Esophagus squamous epithelium (tissue), 5 donors: ENCODE data around the gene DCANP1. TPM values are rescaled to one million over a fixed set of nuclear protein-coding genes. Genes with fewer than 3 reads are reported as not detected.

Experiments
- DNase-seq: peaks from one replicate; lab custom pipeline; 2025; lab: John Stamatoyannopoulos, UW
- H3K27ac ChIP-seq, 4 donors: fragments of 200-600 bp; sonication (generic); one replicate each; pipeline ENCODE4 v1.5.1; 2016 to 2019; ENCODE audit warnings: mild to moderate bottlenecking in 1 of 4
- H3K27me3 ChIP-seq, 4 donors: fragments of 200-600 bp; sonication (generic); 1 replicate in 3 of 4; 2 replicates in 1 of 4; pipeline versions ENCODE4 v1.5.1 to v1.6.0; 2017 to 2021; ENCODE audit warnings: antibody characterized with exemption in 1 of 4
- H3K36me3 ChIP-seq, 3 donors: fragments of 200-600 bp; sonication (generic); one replicate each; pipeline ENCODE4 v1.5.1; 2016 to 2019
- H3K4me1 ChIP-seq, 3 donors: fragments of 200-600 bp; sonication (generic); one replicate each; pipeline ENCODE4 v1.5.1; 2017 to 2019
- H3K4me3 ChIP-seq, 4 donors: fragments of 200-600 bp; sonication (generic); 1 replicate in 3 of 4; 2 replicates in 1 of 4; pipeline ENCODE4 v1.5.1; 2016 to 2019; ENCODE audit warnings: mild to moderate bottlenecking in 2 of 4, moderate library complexity in 1 of 4
- H3K9me3 ChIP-seq, 3 donors: fragments of 200-600 bp; sonication (generic); one replicate each; pipeline ENCODE4 v1.5.1; 2016 to 2019
- POLR2A ChIP-seq, 4 donors: fragments of 450-650 bp; IDR thresholded peaks; one replicate each; pipeline ENCODE4 v1.6.1; 2017; ENCODE audit warnings: antibody characterized with exemption in 4 of 4, mild to moderate bottlenecking in 4 of 4, moderate library complexity in 3 of 4
- WGBS, 2 donors: methylation state at CpG; one replicate each; pipeline ENCODE4 v1.1.5; 2018; 5-methylcytosine and 5-hydroxymethylcytosine counted together
- intact Hi-C: fragments of 100-400 bp; cut with DNase I; formaldehyde crosslinking; loops from one replicate; pipeline ENCODE4 v1.15.0; 2022
- total RNA-seq, 4 donors: library from RNA; depleted of rRNA; stranded (reverse); fragments of >200 nt; gene quantifications; one replicate each; pipeline ENCODE4 v1.1.0, GENCODE V29; 2016
- TF ChIP-seq, protein P1 (sequence below), 6 experiments: fragments of 450-650 bp in 4 of 6; fragments of 200-600 bp in 2 of 6; sonication (generic) in 2 of 6; IDR thresholded peaks; one replicate each; pipeline ENCODE4 v1.5.1; 2016 to 2019; ENCODE audit warnings: antibody characterized with exemption in 6 of 6, mild to moderate bottlenecking in 4 of 6, moderate library complexity in 4 of 6
- donor health status: DM: yes; HTN: yes; CAD: no.

The DCANP1 gene
- total RNA-seq, 4 donors from 2014 or later: 0.44 to 0.57 TPM; not detected in 2

DNA sequence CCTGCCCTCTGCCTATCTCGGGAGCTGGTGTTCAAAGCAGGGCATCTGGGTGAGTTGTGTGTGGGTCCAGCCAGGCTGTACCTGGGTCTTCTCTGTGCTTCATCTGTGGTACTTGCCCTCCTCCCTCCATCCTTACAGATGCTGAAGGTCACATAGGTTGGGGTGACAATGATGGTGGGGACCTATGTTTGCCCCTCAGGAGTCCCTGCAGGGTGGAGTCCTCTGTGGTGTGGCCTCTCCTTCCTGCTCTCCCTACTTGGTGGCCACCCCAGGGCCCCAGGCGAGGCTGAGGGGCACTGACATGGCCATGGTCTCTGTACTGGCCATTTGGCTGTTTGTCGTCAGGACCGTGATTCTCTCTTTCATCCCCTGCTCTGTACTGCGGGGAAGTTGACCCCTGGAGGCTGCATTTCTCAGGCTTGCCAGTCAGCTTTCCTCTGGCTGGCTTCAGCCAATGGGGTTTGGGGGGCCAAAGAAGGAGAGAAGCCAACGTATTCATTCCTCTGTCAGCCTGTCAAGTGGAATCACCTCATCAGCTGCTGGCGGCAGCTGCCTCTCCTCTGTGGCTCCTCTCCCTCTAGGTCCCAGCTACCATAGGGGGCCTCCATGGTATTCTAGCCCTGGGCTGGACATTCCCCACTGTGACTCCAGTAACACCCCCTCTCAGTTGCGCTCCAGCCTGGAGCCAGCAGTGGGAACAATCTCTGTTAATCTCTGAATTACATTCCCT, 4.6 kb downstream of the DCANP1 start:
- Histone ChIP-seq H3K27me3 (peaks cover 0 to 25% (median 0%) of the 10 kb centered on the region in 4 donors), H3K4me3 (no peak overlapping the region), H3K4me1 (peaks cover 0 to 20% (median 9%) of the 10 kb centered on the region in 3 donors), H3K36me3 (no peaks in the 10 kb centered on the region), H3K27ac (no peak overlapping the region), H3K9me3 (no peaks in the 10 kb centered on the region)
- TF ChIP-seq, protein P1, sequence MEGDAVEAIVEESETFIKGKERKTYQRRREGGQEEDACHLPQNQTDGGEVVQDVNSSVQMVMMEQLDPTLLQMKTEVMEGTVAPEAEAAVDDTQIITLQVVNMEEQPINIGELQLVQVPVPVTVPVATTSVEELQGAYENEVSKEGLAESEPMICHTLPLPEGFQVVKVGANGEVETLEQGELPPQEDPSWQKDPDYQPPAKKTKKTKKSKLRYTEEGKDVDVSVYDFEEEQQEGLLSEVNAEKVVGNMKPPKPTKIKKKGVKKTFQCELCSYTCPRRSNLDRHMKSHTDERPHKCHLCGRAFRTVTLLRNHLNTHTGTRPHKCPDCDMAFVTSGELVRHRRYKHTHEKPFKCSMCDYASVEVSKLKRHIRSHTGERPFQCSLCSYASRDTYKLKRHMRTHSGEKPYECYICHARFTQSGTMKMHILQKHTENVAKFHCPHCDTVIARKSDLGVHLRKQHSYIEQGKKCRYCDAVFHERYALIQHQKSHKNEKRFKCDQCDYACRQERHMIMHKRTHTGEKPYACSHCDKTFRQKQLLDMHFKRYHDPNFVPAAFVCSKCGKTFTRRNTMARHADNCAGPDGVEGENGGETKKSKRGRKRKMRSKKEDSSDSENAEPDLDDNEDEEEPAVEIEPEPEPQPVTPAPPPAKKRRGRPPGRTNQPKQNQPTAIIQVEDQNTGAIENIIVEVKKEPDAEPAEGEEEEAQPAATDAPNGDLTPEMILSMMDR (IDR thresholded peaks at IDR 0.05): no peak
- TF ChIP-seq POLR2A (IDR thresholded peaks at IDR 0.05): no peak
- no peak for DNase-seq
- 63 to 64% methylated on average over 6 to 7 of the region's 8 CpGs for WGBS, 2 donors
- intact Hi-C loops: no loop called here

DNA sequence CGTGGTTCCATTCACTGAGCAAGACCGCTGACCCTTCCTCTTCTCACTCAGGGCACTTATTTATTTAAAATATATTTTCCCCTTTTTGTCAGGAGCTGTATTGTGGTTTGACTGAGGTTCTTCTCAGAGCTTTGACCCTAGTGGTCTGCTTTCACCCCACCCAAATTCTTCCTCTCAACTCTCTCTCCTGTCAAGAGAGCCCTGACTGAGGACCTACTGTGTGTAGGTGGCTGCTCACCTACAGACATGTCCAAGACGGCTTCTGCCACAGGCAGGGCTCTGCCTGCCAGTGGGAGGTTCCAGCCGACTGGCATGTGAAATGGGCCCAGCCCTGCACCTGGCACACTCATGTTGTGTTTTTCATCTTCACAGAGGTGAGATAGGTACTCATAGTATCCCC, 5.2 kb downstream of the DCANP1 start:
- Histone ChIP-seq H3K27me3 (peaks cover 0 to 26% (median 0%) of the 10 kb centered on the region in 4 donors), H3K4me3 (no peak overlapping the region), H3K4me1 (peaks cover 0 to 20% (median 9%) of the 10 kb centered on the region in 3 donors), H3K9me3 (no peaks in the 10 kb centered on the region), H3K36me3 (no peaks in the 10 kb centered on the region), H3K27ac (no peak overlapping the region)
- intact Hi-C loops: no loop called here
- 65 to 71% methylated on average over 2 to 4 of the region's 4 CpGs for whole genome bisulfite sequencing, 2 donors
- TF ChIP-seq POLR2A (IDR thresholded peaks at IDR 0.05): no peak
- TF ChIP-seq, protein P1 (IDR thresholded peaks at IDR 0.05): no peak
- DNase-seq: no peak

DNA sequence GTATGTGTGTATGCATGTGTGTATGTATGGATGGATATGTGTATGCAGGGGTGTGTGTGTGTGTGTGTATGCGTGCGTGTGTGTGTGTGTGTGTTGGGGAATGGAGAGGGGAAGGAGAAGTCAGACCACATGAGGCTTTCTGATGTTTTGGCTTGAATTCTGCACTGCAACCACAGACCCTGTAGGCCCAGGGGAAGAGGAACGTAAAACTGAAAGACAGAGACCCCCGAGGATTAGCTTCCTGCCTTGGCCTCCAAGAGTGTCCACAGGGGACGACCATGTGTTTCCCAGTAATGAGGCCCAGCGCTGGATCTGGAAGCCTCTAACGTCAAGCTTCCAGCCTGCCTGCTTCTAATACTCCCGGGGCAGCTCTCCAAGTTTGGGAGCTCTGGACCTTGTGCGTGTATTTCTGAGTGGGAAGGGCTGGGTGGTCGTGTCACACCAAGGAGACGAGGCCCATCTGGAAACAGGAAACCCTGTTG, 5.8 kb downstream of the DCANP1 start:
- Histone ChIP-seq H3K4me1 (peaks cover 0 to 20% (median 9%) of the 10 kb centered on the region in 3 donors), H3K36me3 (no peaks in the 10 kb centered on the region), H3K4me3 (no peak overlapping the region), H3K9me3 (no peaks in the 10 kb centered on the region), H3K27ac (no peak overlapping the region), H3K27me3 (peaks cover 0 to 28% (median 0%) of the 10 kb centered on the region in 4 donors)
- TF ChIP-seq, protein P1 (IDR thresholded peaks at IDR 0.05): no peak
- TF ChIP-seq POLR2A (IDR thresholded peaks at IDR 0.05): no peak
- 39 to 42% methylated on average over 6 to 9 of the region's 11 CpGs for WGBS, 2 donors
- DNase-seq: no peak
- intact Hi-C loops: no loop called here

DNA sequence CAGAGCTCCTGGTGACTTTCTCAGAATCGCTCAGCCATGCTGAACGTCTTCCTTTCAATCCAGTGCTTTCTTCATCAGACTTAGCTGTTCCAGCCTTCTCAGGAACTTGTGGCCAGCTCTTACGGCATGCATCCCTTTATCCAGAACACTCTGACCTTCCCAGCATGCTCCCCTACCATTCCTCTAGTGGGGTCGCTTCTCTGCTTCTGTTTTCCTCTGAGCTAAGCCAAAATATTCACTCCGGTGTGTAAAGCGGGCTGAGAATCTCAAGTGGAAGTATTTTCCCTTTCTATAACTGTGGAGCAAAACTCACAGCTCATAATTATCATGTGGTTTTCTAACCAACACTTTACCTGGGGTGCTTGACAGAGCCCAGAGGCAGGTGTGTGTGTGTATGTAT, 6.2 kb downstream of the DCANP1 start:
- Histone ChIP-seq H3K4me1 (peaks cover 0 to 20% (median 9%) of the 10 kb centered on the region in 3 donors), H3K27me3 (peaks cover 0 to 33% (median 0%) of the 10 kb centered on the region in 4 donors), H3K27ac (no peak overlapping the region), H3K36me3 (no peaks in the 10 kb centered on the region), H3K9me3 (no peaks in the 10 kb centered on the region), H3K4me3 (no peak overlapping the region)
- intact Hi-C loops: no loop called here
- no peak for TF ChIP-seq POLR2A (IDR thresholded peaks at IDR 0.05)
- TF ChIP-seq, protein P1 (IDR thresholded peaks at IDR 0.05): no peak
- 64 to 72% methylated on average over 4 to 6 of the region's 6 CpGs for WGBS, 2 donors
- no peak for DNase-seq
